ENCODE measurements around the gene MYO1G.

Gene MYO1G

DNA sequence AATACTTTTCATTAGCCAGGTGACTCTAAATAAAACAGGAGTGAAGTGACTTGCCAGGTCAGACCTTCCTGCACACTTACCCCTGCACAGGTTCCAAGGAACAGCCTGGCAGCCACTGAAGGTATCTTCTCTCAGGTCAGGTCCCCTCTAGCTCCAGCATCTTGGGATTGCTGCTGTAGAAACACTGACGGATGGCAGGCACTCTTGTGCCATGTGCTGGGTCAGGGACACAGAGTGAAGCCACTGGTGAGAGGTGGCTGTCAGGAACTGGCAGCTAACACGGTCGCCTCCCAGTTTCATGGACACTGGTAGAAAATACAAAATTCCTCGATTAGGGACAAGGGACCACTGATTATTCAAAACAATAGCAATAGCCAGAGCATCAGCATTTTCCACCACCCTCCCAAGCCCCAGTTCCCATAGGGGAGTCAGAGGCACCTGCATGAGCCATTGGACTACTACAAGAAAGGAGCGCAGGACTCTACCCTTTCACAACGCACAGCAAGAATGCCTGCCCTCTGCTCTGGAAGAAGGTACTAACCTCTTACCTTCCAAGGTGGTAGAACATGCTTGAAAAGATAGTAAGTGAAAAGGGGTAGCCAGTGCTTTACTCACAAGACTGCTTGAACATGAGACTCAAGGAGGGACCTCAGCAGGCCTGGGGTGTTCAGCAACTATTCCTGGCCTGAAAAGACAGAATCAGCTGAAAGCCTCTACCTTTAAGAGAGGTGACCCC is 5.1 kb upstream of the MYO1G start:
- Histone ChIP-seq H3K27ac (ENCODE audit: low read depth, low read length) (no peak overlapping the region), H3K4me3 (ENCODE audit: low read length) (no peak overlapping the region)

DNA sequence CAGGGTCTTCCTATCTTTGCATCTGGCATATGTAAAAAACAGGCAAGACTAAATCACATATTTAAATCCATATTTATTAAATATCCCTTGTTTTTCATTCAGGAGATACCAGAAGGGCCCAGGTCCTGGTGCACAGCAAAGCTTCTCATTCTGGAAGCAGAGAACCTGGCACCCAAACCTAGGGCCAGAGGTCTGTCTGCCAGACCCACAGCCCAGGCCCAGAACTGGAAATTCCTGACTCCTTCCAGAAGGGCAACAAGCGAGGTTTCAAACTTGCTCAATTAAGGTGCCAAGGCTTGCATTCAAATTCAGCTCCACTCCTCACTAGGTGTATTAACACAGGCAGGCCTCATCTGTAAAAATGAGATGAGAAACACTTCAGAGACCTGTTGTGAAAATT is 4.2 kb upstream of the MYO1G start:
- peaks cover 6% of the 10 kb centered on the region for H3K4me1 ChIP-seq (ENCODE audit: control insufficient read depth, insufficient read depth, low read length)
- H3K4me3 ChIP-seq (ENCODE audit: low read length), result no peak overlapping the region
- H3K36me3 ChIP-seq (ENCODE audit: control insufficient read depth, insufficient read depth, low read length), result peaks cover 10% of the 10 kb centered on the region
- H3K27me3 ChIP-seq (ENCODE audit: control insufficient read depth, insufficient read depth, low read length), result no peaks in the 10 kb centered on the region
- no peak overlapping the region for H3K9ac ChIP-seq (ENCODE audit: low read length)
- H3K27ac ChIP-seq (ENCODE audit: low read depth, low read length), result no peak overlapping the region

More for the DNA sequence above, 5.1 kb upstream of the MYO1G start:
- no peaks in the 10 kb centered on the region for H3K27me3 ChIP-seq (ENCODE audit: control insufficient read depth, insufficient read depth, low read length)
- peaks cover 6% of the 10 kb centered on the region for H3K4me1 ChIP-seq (ENCODE audit: control insufficient read depth, insufficient read depth, low read length)
- H3K9ac ChIP-seq (ENCODE audit: low read length), result no peak overlapping the region
- H3K36me3 ChIP-seq (ENCODE audit: control insufficient read depth, insufficient read depth, low read length), result peaks cover 10% of the 10 kb centered on the region

DNA sequence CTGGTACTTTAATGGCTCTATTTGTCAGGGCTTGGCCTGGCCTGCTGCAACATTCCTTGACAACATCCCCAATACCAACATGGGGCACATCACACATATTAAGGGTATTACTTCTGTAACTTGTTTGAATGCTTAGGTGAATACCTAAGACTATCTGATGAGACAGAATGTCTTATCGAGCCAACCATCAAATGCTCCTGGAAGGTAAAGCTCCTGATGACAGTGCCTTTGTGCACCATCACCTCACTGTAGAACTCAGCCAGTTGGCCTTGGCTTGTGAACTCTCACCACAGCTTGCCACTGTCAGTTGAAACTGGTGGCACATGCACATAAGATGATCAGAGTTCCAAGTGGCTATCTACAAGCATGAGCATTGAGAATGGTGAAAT is 3.7 kb upstream of the MYO1G start:
- H3K9ac ChIP-seq (ENCODE audit: low read length), result no peak overlapping the region
- H3K27me3 ChIP-seq (ENCODE audit: control insufficient read depth, insufficient read depth, low read length), result no peaks in the 10 kb centered on the region
- H3K4me3 ChIP-seq (ENCODE audit: low read length), result no peak overlapping the region
- peaks cover 10% of the 10 kb centered on the region for H3K36me3 ChIP-seq (ENCODE audit: control insufficient read depth, insufficient read depth, low read length)
- H3K4me1 ChIP-seq (ENCODE audit: control insufficient read depth, insufficient read depth, low read length), result peaks cover 6% of the 10 kb centered on the region
- H3K27ac ChIP-seq (ENCODE audit: low read depth, low read length), result no peak overlapping the region

DNA sequence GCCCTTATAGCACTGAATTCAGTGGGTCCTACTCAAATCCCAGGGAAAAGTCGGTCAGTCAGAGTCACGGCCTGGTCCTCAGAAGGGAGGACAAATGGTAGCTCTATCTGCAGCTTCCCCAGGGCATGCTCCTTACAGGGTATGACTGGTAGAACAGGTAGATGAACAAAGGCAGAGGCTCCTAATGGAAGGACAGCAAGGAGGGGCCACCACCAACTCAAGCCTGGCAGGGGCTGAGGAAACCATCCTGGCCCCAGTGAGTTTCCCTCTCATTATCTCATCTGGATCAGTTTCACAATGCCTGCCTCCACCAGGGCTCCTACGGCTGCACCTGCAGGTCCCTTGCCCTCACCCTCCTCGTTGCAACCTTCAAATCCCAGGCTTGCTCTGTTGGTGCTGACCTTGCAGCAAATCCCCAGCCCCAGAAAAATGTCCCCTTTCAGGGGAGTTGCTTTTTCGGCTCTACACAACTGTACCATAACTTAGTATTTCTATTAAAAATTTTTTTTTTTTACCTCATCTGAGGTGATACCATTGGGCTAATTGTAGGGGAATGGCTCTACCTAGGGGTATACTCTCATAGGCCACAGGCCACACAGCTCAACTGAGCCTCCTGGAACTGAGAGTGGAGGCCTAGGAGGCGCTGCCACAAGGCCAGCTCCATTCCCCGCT is 2.4 kb upstream of the MYO1G start:
- Histone ChIP-seq H3K36me3 (ENCODE audit: control insufficient read depth, insufficient read depth, low read length) (peaks cover 10% of the 10 kb centered on the region), H3K4me3 (ENCODE audit: low read length) (no peak overlapping the region), H3K27me3 (ENCODE audit: control insufficient read depth, insufficient read depth, low read length) (no peaks in the 10 kb centered on the region), H3K9ac (ENCODE audit: low read length) (no peak overlapping the region), H3K27ac (ENCODE audit: low read depth, low read length) (no peak overlapping the region), H3K4me1 (ENCODE audit: control insufficient read depth, insufficient read depth, low read length) (peaks cover 6% of the 10 kb centered on the region)

DNA sequence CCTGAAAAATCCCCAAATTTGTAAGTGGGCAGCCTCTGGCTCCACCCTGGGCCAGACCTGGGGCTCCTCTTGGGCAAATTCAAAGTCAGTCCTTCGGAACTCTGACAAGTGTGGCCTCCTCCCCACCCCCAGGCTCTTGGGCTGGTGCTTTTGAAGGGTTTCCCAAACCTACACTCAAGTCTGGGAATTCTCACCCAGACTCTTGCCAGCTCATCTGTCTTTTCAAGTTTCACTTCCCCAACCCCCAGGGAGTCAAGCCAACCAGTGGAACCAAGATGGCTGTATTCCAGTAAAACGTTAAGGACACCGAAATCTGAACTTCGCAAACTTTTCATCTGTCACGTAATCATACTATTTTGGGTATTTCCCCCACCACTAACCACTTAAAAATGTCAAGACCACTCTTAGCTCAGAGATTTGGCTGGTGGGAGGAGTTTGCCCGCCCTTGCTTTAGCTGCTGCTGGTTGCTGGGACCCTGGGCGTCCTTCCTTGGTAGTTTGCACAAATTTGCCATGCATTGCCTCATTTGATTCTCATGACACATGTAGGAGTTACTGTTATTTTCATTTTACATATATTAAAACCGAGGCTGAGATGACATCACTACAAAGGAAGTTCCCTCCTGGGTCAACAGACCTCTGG is 1.7 kb upstream of the MYO1G start:
- H3K4me1 ChIP-seq (ENCODE audit: control insufficient read depth, insufficient read depth, low read length), result peaks cover 2% of the 10 kb centered on the region
- no peak overlapping the region for H3K4me3 ChIP-seq (ENCODE audit: low read length)
- H3K36me3 ChIP-seq (ENCODE audit: control insufficient read depth, insufficient read depth, low read length), result peaks cover 10% of the 10 kb centered on the region
- no peaks in the 10 kb centered on the region for H3K27me3 ChIP-seq (ENCODE audit: control insufficient read depth, insufficient read depth, low read length)
- no peak overlapping the region for H3K9ac ChIP-seq (ENCODE audit: low read length)
- H3K27ac ChIP-seq (ENCODE audit: low read depth, low read length), result peak overlapping the region; percentile 28

DNA sequence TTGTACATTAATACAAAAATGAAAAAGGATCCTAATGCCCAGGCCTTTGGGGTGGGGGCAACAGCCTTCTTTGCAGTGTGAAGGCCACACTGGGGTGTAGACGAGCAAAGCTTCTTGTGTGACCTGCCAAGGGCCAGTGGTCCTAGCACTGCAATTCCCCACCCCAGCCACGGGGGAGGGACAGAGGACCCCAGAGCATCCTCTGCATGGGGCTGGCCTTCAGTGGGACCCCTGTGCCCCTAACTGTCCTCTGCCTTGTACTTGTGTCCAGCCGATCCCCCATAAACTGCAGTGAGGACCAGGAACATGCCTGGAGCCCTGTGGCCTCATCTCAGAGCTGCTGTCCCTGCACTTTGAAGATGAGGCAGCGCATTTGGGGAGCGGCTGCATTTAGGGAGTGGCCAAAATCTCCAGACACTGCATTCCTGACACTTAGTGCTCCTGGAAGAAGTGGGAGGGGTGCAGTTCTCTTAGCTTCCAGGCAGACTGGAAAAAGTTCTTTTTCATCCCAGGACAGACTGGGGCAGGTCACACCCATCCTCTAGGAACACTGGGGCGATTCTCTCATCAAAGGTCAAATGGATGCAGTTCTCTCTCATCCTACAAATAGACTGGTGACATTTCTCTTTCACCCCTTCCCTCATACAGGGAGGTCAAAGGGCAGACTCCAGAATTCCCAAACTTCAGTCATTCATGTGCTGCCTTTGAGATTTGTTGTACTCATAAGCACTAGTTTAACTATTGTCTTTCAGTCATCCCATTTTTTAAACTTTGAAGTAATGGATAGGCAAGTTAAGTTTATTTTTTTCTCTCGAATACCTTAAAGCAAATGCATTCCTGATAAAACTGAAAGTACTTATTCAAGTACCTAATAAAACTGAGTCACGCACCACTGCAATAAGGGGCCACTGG is 922 bp upstream of the MYO1G start:
- Histone ChIP-seq H3K27ac (ENCODE audit: low read depth, low read length) (peak overlapping the region; percentile 28), H3K4me1 (ENCODE audit: control insufficient read depth, insufficient read depth, low read length) (peaks cover 2% of the 10 kb centered on the region), H3K9ac (ENCODE audit: low read length) (no peak overlapping the region), H3K27me3 (ENCODE audit: control insufficient read depth, insufficient read depth, low read length) (no peaks in the 10 kb centered on the region), H3K36me3 (ENCODE audit: control insufficient read depth, insufficient read depth, low read length) (peaks cover 10% of the 10 kb centered on the region), H3K4me3 (ENCODE audit: low read length) (no peak overlapping the region)

DNA sequence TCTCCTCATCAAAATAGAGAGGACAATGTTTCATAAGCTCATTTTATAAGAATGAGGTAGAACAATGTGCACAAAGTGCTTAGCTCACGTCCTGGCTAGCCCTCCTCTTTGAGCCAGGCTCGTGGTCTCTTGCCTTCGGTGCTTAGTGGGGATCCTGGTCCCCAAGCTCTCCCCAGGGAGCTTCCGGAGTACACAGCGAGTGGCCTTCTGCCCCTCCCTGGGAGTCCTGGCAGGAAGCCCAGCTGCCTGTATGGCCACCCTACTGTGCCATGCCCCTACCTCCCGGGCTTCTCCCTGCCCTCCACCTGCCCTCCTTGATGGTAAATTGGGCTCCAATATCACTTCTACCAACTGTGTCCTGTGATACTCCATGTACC is 868 bp downstream of the MYO1G start:
- H3K27ac ChIP-seq (ENCODE audit: low read depth, low read length), result no peak overlapping the region

DNA sequence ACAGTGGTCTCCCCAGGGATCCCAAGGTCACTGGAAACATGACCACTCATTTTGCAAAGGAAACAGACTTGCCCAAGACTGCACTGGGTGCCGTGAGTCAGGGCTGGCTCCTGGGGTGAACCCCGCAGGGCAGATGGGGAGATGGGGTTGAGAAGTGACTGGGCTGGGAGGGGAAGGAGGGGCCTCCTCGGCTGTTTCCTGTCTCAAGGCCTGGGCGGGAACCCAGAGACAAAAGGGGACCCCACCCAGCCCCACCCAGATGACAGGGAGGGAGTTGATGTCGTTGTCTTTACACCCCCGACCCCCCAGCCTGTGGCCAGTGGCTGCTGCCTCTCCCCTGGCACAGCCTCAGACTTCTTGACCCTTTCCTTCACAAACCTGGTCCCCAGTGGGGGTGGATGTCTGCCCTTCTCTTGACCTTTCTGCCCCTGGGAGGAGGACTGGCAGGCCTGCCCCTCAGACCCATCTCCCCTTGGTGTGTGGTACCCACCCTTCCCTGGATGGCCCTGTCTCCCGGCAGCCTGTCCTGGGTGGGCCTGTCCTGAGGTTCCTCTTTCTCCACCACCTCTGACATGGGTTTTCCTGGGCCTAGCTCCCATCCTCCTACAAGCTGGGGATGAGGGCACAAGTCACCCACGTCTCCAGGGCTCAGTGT is 1.4 kb downstream of the MYO1G start:
- H3K9ac ChIP-seq (ENCODE audit: low read length), result no peak overlapping the region

More for the DNA sequence above, 868 bp downstream of the MYO1G start:
- no peak overlapping the region for H3K9ac ChIP-seq (ENCODE audit: low read length)
- peaks cover 2% of the 10 kb centered on the region for H3K4me1 ChIP-seq (ENCODE audit: control insufficient read depth, insufficient read depth, low read length)
- peak overlapping the region; percentile 34 for H3K4me3 ChIP-seq (ENCODE audit: low read length)
- H3K36me3 ChIP-seq (ENCODE audit: control insufficient read depth, insufficient read depth, low read length), result peaks cover 4% of the 10 kb centered on the region
- no peaks in the 10 kb centered on the region for H3K27me3 ChIP-seq (ENCODE audit: control insufficient read depth, insufficient read depth, low read length)

DNA sequence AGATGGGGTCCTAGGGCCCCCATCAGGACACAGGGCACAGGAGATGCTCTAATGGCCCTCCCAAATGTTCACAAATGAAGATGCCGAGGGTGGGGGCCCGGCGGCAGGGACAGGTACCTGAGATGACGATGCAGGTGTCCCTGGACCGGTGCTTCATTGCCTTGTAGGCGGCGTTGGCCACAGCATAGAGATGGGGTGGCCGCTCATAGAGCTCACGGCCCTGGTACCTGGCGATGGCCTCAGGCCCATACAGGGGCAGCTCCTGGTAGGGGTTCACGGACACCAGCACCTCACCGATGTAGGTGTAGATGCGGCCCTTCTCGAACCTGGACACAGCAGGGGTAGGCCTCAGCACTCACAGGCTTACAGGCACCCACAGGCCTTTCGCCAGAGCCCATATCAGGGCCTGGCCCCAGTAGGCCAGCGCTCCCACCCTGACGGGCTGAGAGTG is 2.0 kb downstream of the MYO1G start:
- Histone ChIP-seq H3K27me3 (ENCODE audit: control insufficient read depth, insufficient read depth, low read length) (no peaks in the 10 kb centered on the region), H3K9ac (ENCODE audit: low read length) (no peak overlapping the region), H3K27ac (ENCODE audit: low read depth, low read length) (no peak overlapping the region), H3K4me1 (ENCODE audit: control insufficient read depth, insufficient read depth, low read length) (peaks cover 2% of the 10 kb centered on the region), H3K36me3 (ENCODE audit: control insufficient read depth, insufficient read depth, low read length) (no peaks in the 10 kb centered on the region), H3K4me3 (ENCODE audit: low read length) (peak overlapping the region; percentile 9)

More for the DNA sequence above, 1.4 kb downstream of the MYO1G start:
- Histone ChIP-seq H3K36me3 (ENCODE audit: control insufficient read depth, insufficient read depth, low read length) (peaks cover under 1% of the 10 kb centered on the region), H3K4me3 (ENCODE audit: low read length) (peak overlapping the region; percentile 34), H3K27me3 (ENCODE audit: control insufficient read depth, insufficient read depth, low read length) (no peaks in the 10 kb centered on the region), H3K27ac (ENCODE audit: low read depth, low read length) (no peak overlapping the region), H3K4me1 (ENCODE audit: control insufficient read depth, insufficient read depth, low read length) (peaks cover 2% of the 10 kb centered on the region)

DNA sequence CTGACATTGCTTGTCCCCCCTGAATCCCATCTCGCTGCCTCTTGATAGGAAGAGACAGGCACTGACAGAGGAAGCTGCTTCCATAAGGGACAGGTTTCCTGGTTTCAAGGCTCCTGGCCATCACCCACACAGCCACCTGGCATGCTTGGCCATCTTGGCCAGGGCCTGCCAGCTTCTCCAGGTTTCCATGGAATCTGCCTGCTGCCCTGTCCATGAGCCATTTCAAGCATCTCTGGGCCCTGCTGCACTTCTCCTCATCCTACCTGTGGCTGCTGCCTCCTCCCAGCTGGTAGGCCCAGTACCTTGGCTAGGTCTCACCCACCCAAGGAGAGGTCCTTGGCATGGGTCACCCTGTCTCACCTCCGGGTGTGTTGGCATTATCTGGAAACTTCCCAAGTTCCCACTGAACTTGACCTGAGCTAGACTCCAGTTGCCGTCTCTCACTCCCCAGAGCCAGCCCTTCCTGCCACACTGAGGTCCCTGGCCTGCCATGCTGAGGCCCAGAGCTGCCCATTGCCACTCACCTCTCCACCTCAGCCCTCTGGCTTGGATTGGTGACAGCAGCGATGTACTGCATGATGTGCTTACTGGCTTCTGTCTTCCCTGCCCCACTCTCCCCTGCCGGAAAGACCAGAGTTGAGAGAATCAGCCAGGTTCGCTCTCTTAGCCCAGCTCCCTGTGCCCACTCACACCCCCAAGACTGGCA is 2.6 kb downstream of the MYO1G start:
- no peaks in the 10 kb centered on the region for H3K36me3 ChIP-seq (ENCODE audit: control insufficient read depth, insufficient read depth, low read length)
- no peak overlapping the region for H3K4me3 ChIP-seq (ENCODE audit: low read length)
- H3K9ac ChIP-seq (ENCODE audit: low read length), result no peak overlapping the region
- H3K4me1 ChIP-seq (ENCODE audit: control insufficient read depth, insufficient read depth, low read length), result peaks cover 2% of the 10 kb centered on the region
- H3K27me3 ChIP-seq (ENCODE audit: control insufficient read depth, insufficient read depth, low read length), result no peaks in the 10 kb centered on the region
- H3K27ac ChIP-seq (ENCODE audit: low read depth, low read length), result no peak overlapping the region

DNA sequence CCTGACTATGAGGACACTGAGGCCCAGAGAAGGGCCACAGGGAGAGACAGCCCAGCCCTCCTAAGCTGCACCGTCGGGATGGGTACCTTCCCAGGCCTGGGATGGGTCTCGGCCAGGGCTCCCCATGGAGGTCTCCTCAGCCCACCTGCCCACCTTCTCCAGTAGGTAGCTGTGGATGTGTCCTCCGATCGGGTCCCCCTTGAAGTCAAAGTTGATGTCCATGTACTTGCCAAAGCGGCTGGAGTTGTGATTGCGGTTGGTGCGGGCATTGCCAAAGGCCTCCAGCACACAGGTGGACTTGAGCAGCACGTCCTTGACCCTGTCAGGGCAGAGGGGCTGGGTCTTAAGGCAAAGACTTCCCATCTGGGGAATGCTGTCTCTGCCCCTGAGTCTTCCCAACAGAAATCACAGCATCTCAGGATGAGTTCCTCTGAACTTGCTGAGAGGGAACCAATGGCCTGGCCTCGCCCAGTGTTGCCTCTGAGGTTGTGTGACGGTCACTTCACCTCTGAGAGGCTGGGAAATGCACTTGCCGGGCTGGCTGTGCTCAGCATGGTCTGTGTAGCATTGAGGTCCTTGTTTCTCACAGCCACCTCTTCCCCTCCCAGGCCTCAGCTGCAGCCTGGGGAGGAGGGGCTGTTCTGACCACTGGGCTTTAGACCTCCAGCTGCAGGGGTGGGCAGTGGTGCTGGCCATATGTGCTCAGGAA is 3.3 kb downstream of the MYO1G start:
- no peak overlapping the region for H3K9ac ChIP-seq (ENCODE audit: low read length)
- H3K4me1 ChIP-seq (ENCODE audit: control insufficient read depth, insufficient read depth, low read length), result peaks cover 2% of the 10 kb centered on the region
- no peak overlapping the region for H3K27ac ChIP-seq (ENCODE audit: low read depth, low read length)
- H3K27me3 ChIP-seq (ENCODE audit: control insufficient read depth, insufficient read depth, low read length), result no peaks in the 10 kb centered on the region
- no peaks in the 10 kb centered on the region for H3K36me3 ChIP-seq (ENCODE audit: control insufficient read depth, insufficient read depth, low read length)
- no peak overlapping the region for H3K4me3 ChIP-seq (ENCODE audit: low read length)
